ENCODE data around the gene CAMSAP2. TPM values are rescaled to one million over a fixed set of nuclear protein-coding genes. Genes with fewer than 3 reads are reported as not detected.

CAMSAP2 gene
- total RNA-seq, 4 donors from 2014 or later, result 4.9 to 21.5 (median 8.1) TPM

DNA sequence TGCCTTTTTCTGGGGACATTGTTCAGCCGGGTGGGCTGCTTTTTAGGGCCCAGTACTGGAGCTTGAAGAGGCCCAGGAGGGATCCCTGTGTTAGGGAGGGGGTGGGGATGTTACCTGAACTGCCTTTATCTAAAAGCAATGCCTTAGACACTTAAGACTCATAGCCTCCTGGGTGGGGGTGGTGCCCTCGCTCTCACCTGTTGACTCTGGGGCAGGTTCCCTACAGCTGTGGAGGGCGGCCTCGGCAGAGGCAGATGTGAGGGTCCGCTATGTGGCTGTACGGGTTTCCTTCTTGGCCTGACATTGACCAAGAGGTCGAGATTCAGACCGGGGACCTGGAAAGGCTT lies 156.7 kb downstream of the CAMSAP2 start:
- Histone ChIP-seq H3K4me3 (peak overlapping the region in 3 of 4 donors; percentile 37 to 76 (median 71)), H3K36me3 (peaks cover 0 to 32% (median 0%) of the 10 kb centered on the region in 3 donors), H3K27ac (peak overlapping the region in 3 of 4 donors; percentile 76 to 98 (median 97)), H3K4me1 (peaks cover 0 to 34% (median 2%) of the 10 kb centered on the region in 4 donors), H3K9me3 (no peaks in the 10 kb centered on the region), H3K27me3 (no peaks in the 10 kb centered on the region)
- TF ChIP-seq, protein P1, sequence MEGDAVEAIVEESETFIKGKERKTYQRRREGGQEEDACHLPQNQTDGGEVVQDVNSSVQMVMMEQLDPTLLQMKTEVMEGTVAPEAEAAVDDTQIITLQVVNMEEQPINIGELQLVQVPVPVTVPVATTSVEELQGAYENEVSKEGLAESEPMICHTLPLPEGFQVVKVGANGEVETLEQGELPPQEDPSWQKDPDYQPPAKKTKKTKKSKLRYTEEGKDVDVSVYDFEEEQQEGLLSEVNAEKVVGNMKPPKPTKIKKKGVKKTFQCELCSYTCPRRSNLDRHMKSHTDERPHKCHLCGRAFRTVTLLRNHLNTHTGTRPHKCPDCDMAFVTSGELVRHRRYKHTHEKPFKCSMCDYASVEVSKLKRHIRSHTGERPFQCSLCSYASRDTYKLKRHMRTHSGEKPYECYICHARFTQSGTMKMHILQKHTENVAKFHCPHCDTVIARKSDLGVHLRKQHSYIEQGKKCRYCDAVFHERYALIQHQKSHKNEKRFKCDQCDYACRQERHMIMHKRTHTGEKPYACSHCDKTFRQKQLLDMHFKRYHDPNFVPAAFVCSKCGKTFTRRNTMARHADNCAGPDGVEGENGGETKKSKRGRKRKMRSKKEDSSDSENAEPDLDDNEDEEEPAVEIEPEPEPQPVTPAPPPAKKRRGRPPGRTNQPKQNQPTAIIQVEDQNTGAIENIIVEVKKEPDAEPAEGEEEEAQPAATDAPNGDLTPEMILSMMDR (IDR thresholded peaks at IDR 0.05), result no peak
- no peak for TF ChIP-seq POLR2A (IDR thresholded peaks at IDR 0.05)
- DNase-seq, result peak in 1 of 3 donors; percentile 62

DNA sequence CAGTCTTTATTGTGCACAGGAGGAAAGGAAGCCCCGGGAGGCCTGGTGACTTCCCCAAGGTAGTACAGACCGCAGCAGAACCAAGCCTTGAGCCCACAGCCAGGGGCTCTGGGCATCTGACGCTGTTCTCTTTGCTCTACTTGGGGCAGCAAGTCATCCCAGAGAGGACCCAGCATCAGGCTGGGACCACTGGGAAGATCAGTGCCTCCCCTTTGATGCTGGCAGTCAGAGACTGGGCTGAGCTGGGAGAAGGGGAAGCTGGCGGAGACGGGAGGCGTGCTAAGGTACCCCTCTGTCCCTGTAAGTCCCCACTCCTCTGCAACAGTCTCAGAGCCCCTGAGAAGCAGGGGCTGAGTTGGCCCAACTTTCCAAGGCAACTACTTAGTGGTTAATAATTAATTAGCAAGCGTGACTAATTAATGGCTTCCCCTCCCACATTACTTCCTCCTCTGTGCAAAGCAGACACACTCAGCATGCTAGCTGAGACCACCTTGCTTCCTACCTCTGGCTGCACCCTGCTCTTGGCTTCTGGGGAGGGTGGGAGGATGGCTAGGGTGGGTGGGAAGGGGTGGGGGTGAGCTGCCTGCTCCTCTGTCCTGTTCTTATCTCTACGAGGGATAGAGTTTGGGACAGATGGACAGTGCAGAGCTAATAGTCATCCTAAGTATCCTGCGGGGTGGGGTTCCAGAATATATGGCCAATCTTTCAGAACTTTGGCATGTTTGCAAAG lies 157.3 kb downstream of the CAMSAP2 start:
- Histone ChIP-seq H3K4me3 (peak overlapping the region in 3 of 4 donors; percentile 37 to 76 (median 71)), H3K4me1 (peaks cover 0 to 35% (median 2%) of the 10 kb centered on the region in 4 donors), H3K27ac (peak overlapping the region in 3 of 4 donors; percentile 76 to 98 (median 97)), H3K9me3 (no peaks in the 10 kb centered on the region), H3K36me3 (peaks cover 0 to 37% (median 0%) of the 10 kb centered on the region in 3 donors), H3K27me3 (no peaks in the 10 kb centered on the region)
- peak; percentile 46 to 72 for TF ChIP-seq POLR2A (IDR thresholded peaks at IDR 0.05)
- TF ChIP-seq, protein P1 (IDR thresholded peaks at IDR 0.05), result no peak
- peak in 1 of 3 donors; percentile 74 for DNase-seq

DNA sequence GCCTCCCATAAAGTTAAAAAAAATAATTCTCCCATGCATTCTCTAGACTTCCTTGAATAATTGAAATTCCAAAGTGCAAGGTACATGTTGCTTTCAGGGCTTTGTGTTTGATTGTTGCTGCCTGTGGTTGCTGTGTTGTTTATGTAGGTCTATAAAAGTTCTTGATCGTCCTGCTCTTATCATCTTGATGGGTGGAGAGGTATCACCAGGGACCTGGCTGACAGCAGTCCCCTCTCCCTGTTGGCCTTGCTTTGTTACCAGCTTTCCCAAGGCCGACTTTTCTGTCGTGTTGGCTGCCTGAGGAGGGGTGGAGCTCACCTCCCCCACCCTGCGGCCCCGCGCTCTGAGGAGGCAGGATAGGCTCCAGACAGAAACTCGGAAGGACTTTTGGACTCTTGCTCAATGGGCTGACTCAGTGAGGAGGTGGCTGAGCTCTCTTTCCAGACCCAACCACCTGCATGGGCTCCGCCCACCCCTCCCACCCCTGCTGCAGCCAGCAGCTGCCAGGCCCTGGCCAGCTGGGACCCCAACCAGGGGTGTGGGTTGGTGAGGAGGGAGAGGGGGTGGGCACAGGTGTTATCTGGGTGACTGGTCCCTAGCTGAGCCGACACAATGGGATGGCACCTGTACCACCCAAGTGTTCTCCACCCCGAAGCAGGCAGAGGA lies 158.0 kb downstream of the CAMSAP2 start:
- Histone ChIP-seq H3K4me3 (peak overlapping the region in 3 of 4 donors; percentile 37 to 76 (median 71)), H3K27me3 (no peaks in the 10 kb centered on the region), H3K36me3 (peaks cover 0 to 44% (median 0%) of the 10 kb centered on the region in 3 donors), H3K9me3 (no peaks in the 10 kb centered on the region), H3K27ac (peak overlapping the region in 3 of 4 donors; percentile 76 to 98 (median 97)), H3K4me1 (peaks cover 0 to 42% (median under 1%) of the 10 kb centered on the region in 4 donors)
- DNase-seq, result peak in 2 of 3 donors; percentile 92 to 93
- peak; percentile 52 to 73 for TF ChIP-seq POLR2A (IDR thresholded peaks at IDR 0.05)
- TF ChIP-seq, protein P1 (IDR thresholded peaks at IDR 0.05), result no peak

DNA sequence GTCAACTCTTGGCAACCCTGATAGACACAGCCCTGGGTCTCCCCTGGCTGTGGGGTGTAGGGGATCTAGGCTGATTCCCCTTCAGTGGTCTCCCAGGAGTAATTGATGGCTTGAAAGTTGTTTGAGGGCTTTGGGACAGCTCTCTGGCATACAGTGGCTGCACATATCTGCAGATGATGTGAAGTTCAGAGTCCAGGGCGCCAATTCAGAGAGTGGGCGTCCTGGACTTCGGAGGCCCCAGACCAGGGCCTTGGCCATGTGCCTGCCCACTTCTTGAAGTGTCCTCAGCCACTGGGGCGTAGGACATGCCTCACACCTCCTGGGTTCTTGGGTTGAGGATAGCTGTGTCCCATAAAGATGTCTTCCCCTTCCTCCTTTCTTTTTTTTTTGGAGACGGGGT lies 158.6 kb downstream of the CAMSAP2 start:
- no peaks in the 10 kb centered on the region for H3K9me3 ChIP-seq
- peak overlapping the region in 2 of 4 donors; percentile 71 to 76 for H3K4me3 ChIP-seq
- TF ChIP-seq, protein P1 (IDR thresholded peaks at IDR 0.05), result no peak
- TF ChIP-seq POLR2A (IDR thresholded peaks at IDR 0.05), result peak in 1 of 2 donors; percentile 7
- H3K36me3 ChIP-seq, result peaks cover 0 to 46% (median 0%) of the 10 kb centered on the region in 3 donors
- DNase-seq, result peak in 1 of 3 donors; percentile 53
- H3K27ac ChIP-seq, result peak overlapping the region in 3 of 4 donors; percentile 62 to 98 (median 97)
- H3K27me3 ChIP-seq, result no peaks in the 10 kb centered on the region
- H3K4me1 ChIP-seq, result peaks cover 0 to 48% (median 0%) of the 10 kb centered on the region in 4 donors

DNA sequence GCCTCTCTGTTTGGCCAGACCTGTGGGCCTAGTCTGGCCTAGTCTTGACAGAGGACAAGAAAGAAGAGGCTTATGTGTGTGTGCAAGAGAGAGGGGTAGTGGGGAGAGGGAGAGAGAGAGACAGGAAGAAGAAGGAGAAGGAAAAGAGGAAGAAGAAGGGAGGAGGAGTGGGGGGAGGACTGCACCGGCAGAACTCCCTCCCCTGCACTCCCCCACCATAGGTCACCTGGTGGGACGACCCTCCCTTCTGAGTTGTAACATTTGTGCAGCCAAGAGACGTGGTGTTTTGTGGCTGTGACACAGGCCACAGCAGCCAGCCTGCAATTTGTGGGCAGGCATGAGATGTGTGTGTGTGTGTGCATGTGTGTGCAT lies 160.3 kb downstream of the CAMSAP2 start:
- no peak for TF ChIP-seq POLR2A (IDR thresholded peaks at IDR 0.05)
- TF ChIP-seq, protein P1 (IDR thresholded peaks at IDR 0.05), result no peak
- Histone ChIP-seq H3K36me3 (peaks cover 0 to 51% (median 0%) of the 10 kb centered on the region in 3 donors), H3K4me1 (peaks cover 0 to 59% (median 0%) of the 10 kb centered on the region in 4 donors), H3K9me3 (no peaks in the 10 kb centered on the region), H3K27me3 (no peaks in the 10 kb centered on the region), H3K4me3 (peak overlapping the region in 2 of 4 donors; percentile 71 to 76), H3K27ac (peak overlapping the region in 3 of 4 donors; percentile 62 to 98 (median 97))
- DNase-seq, result no peak
